Spleen (tissue), 11 donors: ENCODE measurements around the gene DIP2C. TPM values are rescaled to one million over a fixed set of nuclear protein-coding genes. Genes with fewer than 3 reads are reported as not detected.

Experiments
- DNase-seq: peaks from one replicate; pipeline ENCODE4 v3.0.0-alpha.2; 2020
- H3K27ac ChIP-seq, 8 donors: fragments of 200-600 bp; sonication (generic) in 7 of 8; 1 replicate in 4 of 8; 2 replicates in 4 of 8; pipeline versions ENCODE4 v1.5.0 to v1.8.0; 2016 to 2021; ENCODE audit warnings: inconsistent platforms in 4 of 8, mild to moderate bottlenecking in 4 of 8, moderate library complexity in 1 of 8
- H3K27me3 ChIP-seq, 7 donors: fragments of 200-600 bp; sonication (generic) in 6 of 7; replicated peaks in 1 of 7; 1 replicate in 4 of 7; 2 replicates in 3 of 7; pipeline versions ENCODE4 v1.5.0 to v1.8.0; 2016 to 2021; ENCODE audit warnings: inconsistent platforms in 3 of 7, mild to moderate bottlenecking in 1 of 7
- H3K36me3 ChIP-seq, 6 donors: fragments of 200-600 bp; sonication (generic) in 5 of 6; 1 replicate in 4 of 6; 2 replicates in 2 of 6; pipeline versions ENCODE4 v1.5.0 to v1.8.0; 2016 to 2021; ENCODE audit warnings: inconsistent platforms in 2 of 6
- H3K4me1 ChIP-seq, 6 donors: fragments of 200-600 bp; sonication (generic) in 5 of 6; 1 replicate in 3 of 6; 2 replicates in 3 of 6; pipeline versions ENCODE4 v1.5.0 to v1.8.0; 2016 to 2021; ENCODE audit warnings: inconsistent platforms in 3 of 6
- H3K4me3 ChIP-seq, 8 donors: fragments of 200-600 bp; sonication (generic) in 7 of 8; 1 replicate in 4 of 8; 2 replicates in 4 of 8; pipeline versions ENCODE4 v1.5.0 to v1.8.0; 2016 to 2021; ENCODE audit warnings: inconsistent platforms in 4 of 8, mild to moderate bottlenecking in 4 of 8, moderate library complexity in 2 of 8
- H3K9me3 ChIP-seq, 8 donors: fragments of 200-600 bp; sonication (generic) in 7 of 8; 1 replicate in 4 of 8; 2 replicates in 4 of 8; pipeline versions ENCODE4 v1.5.0 to v1.8.0; 2016 to 2021; ENCODE audit warnings: inconsistent platforms in 4 of 8
- CTCF ChIP-seq, 11 experiments: fragments of 200-600 bp in 7 of 11; fragments of 450-650 bp in 4 of 11; sonication (generic) in 4 of 11; IDR thresholded peaks in 8 of 11; conservative IDR thresholded peaks in 3 of 11; 1 replicate in 7 of 11; 2 replicates in 4 of 11; pipeline versions ENCODE4 v1.4.0 to v1.8.0; 2016 to 2021; ENCODE audit warnings: antibody characterized with exemption in 11 of 11, inconsistent platforms in 4 of 11, mild to moderate bottlenecking in 1 of 11
- POLR2A ChIP-seq, 3 donors: fragments of 450-650 bp; IDR thresholded peaks; one replicate each; pipeline ENCODE4 v1.5.1; 2017; ENCODE audit warnings: antibody characterized with exemption in 3 of 3, mild to moderate bottlenecking in 1 of 3
- POLR2AphosphoS5 ChIP-seq, 3 donors: sonication (generic); formaldehyde crosslinking; IDR thresholded peaks; one replicate each; pipeline ENCODE4 v1.5.1; 2017; ENCODE audit warnings: antibody characterized with exemption in 3 of 3
- WGBS, 5 donors: extraction: QIAGEN DNeasy Blood & Tissue Kit in 3 of 5; methylation state at CpG; one replicate each; pipeline versions ENCODE4 v1.1.5 to v1.1.7; 2013 to 2018; 5-methylcytosine and 5-hydroxymethylcytosine counted together
- intact Hi-C: fragments of 100-400 bp; cut with DNase I; formaldehyde crosslinking; loops from one replicate; pipeline ENCODE4 v1.15.0; 2023; ENCODE audit warnings: low total_unique reads
- polyA plus RNA-seq, 3 donors: library from polyadenylated mRNA; stranded (reverse); fragments of 200-250 nt; gene quantifications; one replicate each; pipeline ENCODE4 v1.2.1, GENCODE V29; 2013
- total RNA-seq, 7 donors: library from RNA; depleted of rRNA in 3 of 7; stranded (reverse); fragments of >200 nt in 3 of 7; fragmentation: NEBNext Ultra II Directional in 4 of 7; extraction: Animal tissue kit (Norgen Biotek cat#: 25700) in 4 of 7; gene quantifications; one replicate each; pipeline versions ENCODE4 v1.1.0 to v1.2.1, GENCODE V29; 2016 to 2021
- donor health status: healthy with polysubstance abuse.
- donor health status: DM: no; HTN: no; CAD: no; lungs with moderate emphysema.
- donor health status: DM: no; HTN: no; CAD: no.
- donor health status: Bipolar disorder and iron deficiency.
- donor health status: healthy.
- donor health status: DM: no; HTN: no; CAD: no.
- donor health status: DM: yes; HTN: yes; CAD: no.

The DIP2C gene
- total and polyA plus RNA-seq, 10 donors = 2.2 to 13.1 (median 9.0) TPM

GRCh38 chr10:535952-536351 lies 153.5 kb downstream of the DIP2C start:
- TF ChIP-seq CTCF (IDR thresholded peaks at IDR 0.05 in 8 of 11, conservative IDR thresholded peaks at IDR 0.05 in 3 of 11) (no peak), POLR2A (IDR thresholded peaks at IDR 0.05) (no peak), POLR2AphosphoS5 (IDR thresholded peaks at IDR 0.05) (no peak)
- H3K27me3 ChIP-seq = peaks cover 0 to 30% (median 0%) of the 10 kb centered on the region in 7 donors
- no peaks in the 10 kb centered on the region for H3K9me3 ChIP-seq
- H3K4me3 ChIP-seq = no peak overlapping the region
- WGBS, 5 donors = 87 to 91% (median 89%) methylated on average over 8 of the region's 8 CpGs
- H3K4me1 ChIP-seq = no peaks in the 10 kb centered on the region
- H3K36me3 ChIP-seq = no peaks in the 10 kb centered on the region
- no peak overlapping the region for H3K27ac ChIP-seq
- intact Hi-C loops = no loop called here
- peak; percentile 51 for DNase-seq

- no peak for TF ChIP-seq CTCF (IDR thresholded peaks at IDR 0.05 in 8 of 11, conservative IDR thresholded peaks at IDR 0.05 in 3 of 11)
- no peak for TF ChIP-seq POLR2A (IDR thresholded peaks at IDR 0.05)
- Histone ChIP-seq H3K4me3 (no peak overlapping the region), H3K36me3 (no peaks in the 10 kb centered on the region), H3K27ac (no peak overlapping the region), H3K4me1 (no peaks in the 10 kb centered on the region), H3K9me3 (no peaks in the 10 kb centered on the region), H3K27me3 (peaks cover 0 to 21% (median 0%) of the 10 kb centered on the region in 7 donors)
- 80 to 91% (median 85%) methylated on average over 7 to 9 of the region's 9 CpGs for WGBS, 5 donors
- peak; percentile 40 for DNase-seq
- intact Hi-C loops = no loop called here
Measured at GRCh38 chr10:535051-535450, 154.4 kb downstream of the DIP2C start.

GRCh38 chr10:534047-534566 lies 155.4 kb downstream of the DIP2C start:
- intact Hi-C loops = no loop called here
- TF ChIP-seq CTCF (IDR thresholded peaks at IDR 0.05 in 8 of 11, conservative IDR thresholded peaks at IDR 0.05 in 3 of 11) (no peak), POLR2AphosphoS5 (IDR thresholded peaks at IDR 0.05) (no peak), POLR2A (IDR thresholded peaks at IDR 0.05) (no peak)
- Histone ChIP-seq H3K27me3 (peaks cover 0 to 13% (median 0%) of the 10 kb centered on the region in 7 donors), H3K9me3 (no peaks in the 10 kb centered on the region), H3K4me3 (no peak overlapping the region), H3K27ac (no peak overlapping the region), H3K36me3 (no peaks in the 10 kb centered on the region), H3K4me1 (no peaks in the 10 kb centered on the region)
- 63 to 75% (median 73%) methylated on average over 9 to 14 of the region's 14 CpGs for WGBS, 5 donors
- DNase-seq = peak; percentile 53

- Histone ChIP-seq H3K4me3 (no peak overlapping the region), H3K4me1 (no peaks in the 10 kb centered on the region), H3K27me3 (peaks cover 0 to 13% (median 0%) of the 10 kb centered on the region in 7 donors), H3K9me3 (no peaks in the 10 kb centered on the region), H3K36me3 (no peaks in the 10 kb centered on the region), H3K27ac (no peak overlapping the region)
- no peak for DNase-seq
- 79 to 87% (median 84%) methylated on average over 7 of the region's 7 CpGs for WGBS, 5 donors
- no peak for TF ChIP-seq CTCF (IDR thresholded peaks at IDR 0.05 in 8 of 11, conservative IDR thresholded peaks at IDR 0.05 in 3 of 11)
- no peak for TF ChIP-seq POLR2AphosphoS5 (IDR thresholded peaks at IDR 0.05)
- TF ChIP-seq POLR2A (IDR thresholded peaks at IDR 0.05) = no peak
- intact Hi-C loops = no loop called here
Measured at GRCh38 chr10:533611-534010, 155.9 kb downstream of the DIP2C start.
